Gastrocnemius medialis (tissue), 4 donors: Measurements from ENCODE around the gene SPTBN4.

Experiments used
- POLR2A ChIP-seq, 2 donors: fragments of 450-650 bp; IDR thresholded peaks; one replicate each; pipeline ENCODE4 v1.6.1; 2017; ENCODE audit warnings: antibody characterized with exemption in 2 of 2, mild to moderate bottlenecking in 2 of 2, moderate library complexity in 2 of 2
- TF ChIP-seq, protein P1 (sequence below), 5 experiments: fragments of 450-650 bp in 3 of 5; fragments of 200-600 bp in 2 of 5; sonication (generic) in 2 of 5; IDR thresholded peaks in 4 of 5; conservative IDR thresholded peaks in 1 of 5; 1 replicate in 4 of 5; 2 replicates in 1 of 5; pipeline ENCODE4 v1.5.1; 2016 to 2019; ENCODE audit warnings: antibody characterized with exemption in 5 of 5, mild to moderate bottlenecking in 3 of 5, moderate library complexity in 3 of 5

DNA sequence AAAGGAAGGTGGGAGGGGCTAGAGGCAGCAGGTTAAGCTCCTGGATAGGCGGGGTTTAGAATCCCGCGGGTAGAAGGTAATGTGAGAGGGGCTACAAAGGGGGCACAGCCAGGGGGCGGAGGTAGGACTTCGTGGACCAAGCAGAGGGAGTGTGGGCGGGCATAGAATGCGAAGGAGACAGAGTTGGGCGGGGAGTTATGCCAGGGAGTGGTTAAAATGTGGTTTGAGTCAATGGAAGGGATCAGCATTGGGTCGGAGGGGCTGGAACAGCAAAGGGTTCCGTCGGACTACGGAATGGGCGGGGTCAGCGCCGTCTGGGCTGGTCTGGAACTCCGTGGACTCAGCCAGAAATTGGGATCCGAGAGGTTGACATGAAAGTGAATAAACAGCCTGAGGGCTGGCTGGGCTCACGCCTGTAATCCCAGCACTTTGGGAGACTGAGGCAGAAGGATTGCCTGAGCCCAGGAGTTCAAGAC, 137.4 kb downstream of the SPTBN4 start:
- TF ChIP-seq, protein P1, sequence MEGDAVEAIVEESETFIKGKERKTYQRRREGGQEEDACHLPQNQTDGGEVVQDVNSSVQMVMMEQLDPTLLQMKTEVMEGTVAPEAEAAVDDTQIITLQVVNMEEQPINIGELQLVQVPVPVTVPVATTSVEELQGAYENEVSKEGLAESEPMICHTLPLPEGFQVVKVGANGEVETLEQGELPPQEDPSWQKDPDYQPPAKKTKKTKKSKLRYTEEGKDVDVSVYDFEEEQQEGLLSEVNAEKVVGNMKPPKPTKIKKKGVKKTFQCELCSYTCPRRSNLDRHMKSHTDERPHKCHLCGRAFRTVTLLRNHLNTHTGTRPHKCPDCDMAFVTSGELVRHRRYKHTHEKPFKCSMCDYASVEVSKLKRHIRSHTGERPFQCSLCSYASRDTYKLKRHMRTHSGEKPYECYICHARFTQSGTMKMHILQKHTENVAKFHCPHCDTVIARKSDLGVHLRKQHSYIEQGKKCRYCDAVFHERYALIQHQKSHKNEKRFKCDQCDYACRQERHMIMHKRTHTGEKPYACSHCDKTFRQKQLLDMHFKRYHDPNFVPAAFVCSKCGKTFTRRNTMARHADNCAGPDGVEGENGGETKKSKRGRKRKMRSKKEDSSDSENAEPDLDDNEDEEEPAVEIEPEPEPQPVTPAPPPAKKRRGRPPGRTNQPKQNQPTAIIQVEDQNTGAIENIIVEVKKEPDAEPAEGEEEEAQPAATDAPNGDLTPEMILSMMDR (IDR thresholded peaks at IDR 0.05 in 4 of 5, conservative IDR thresholded peaks at IDR 0.05 in 1 of 5): no peak
- TF ChIP-seq POLR2A (IDR thresholded peaks at IDR 0.05): no peak
